ENCODE results near the gene ILKAP. TPM values are rescaled to one million over a fixed set of nuclear protein-coding genes. Genes with fewer than 3 reads are reported as not detected.

The ILKAP gene
- total RNA-seq, 1 experiment from 2014 or later, result 49.9 TPM

DNA sequence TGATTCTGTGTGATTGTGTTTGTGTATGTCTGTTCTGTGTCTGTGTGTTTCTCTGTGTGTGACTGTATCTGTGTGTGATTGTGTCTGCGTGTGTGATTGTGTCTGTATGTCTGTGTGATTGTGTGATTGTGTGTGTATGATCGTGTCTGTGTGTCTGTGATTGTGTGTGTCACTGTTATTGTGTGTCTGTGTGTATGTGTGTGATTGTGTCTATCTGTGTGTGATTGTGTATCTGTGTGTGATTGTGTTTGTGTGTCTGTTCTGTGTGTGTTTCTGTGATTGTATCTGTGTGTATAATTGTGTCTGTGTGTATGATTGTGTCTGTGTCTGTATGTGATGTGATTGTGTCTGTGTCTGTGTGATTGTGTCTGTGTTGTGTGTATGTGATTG lies 76.7 kb downstream of the ILKAP start:
- Histone ChIP-seq H3K27ac (ENCODE audit: low read length) (no peak overlapping the region), H3K4me1 (ENCODE audit: control insufficient read depth, insufficient read depth, low read length) (no peaks in the 10 kb centered on the region), H3K36me3 (ENCODE audit: control insufficient read depth, insufficient read depth, low read length) (no peaks in the 10 kb centered on the region), H3K27me3 (ENCODE audit: control insufficient read depth, insufficient read depth, low read length) (no peaks in the 10 kb centered on the region), H3K4me3 (ENCODE audit: low read depth in 2 of 2, low read length in 2 of 2) (peak overlapping the region in 1 of 2 experiments; percentile 14; a peak in 1 of 4 replicates), H3K9me3 (ENCODE audit: control insufficient read depth, insufficient read depth, low read depth, low read length) (no peaks in the 10 kb centered on the region)
- CTCF ChIA-PET, result interaction anchor here (0.5 to 0.9 kb wide), 4 partner anchors 19 to 113 kb away, joined by 3 to 4 read pairs (median 4); no protein-coding TSS in a partner anchor
- POLR2A ChIA-PET, result no interaction called here
- in situ Hi-C loops (cut with HindIII; ENCODE audit: low pct_unique_long_range_greater_than_20kb, low sequenced_read_pairs), result no loop called here
- DNase-seq (ENCODE audit: low read depth, low spot score) (no peak), ATAC-seq (no peak)
- BruUV-seq (replicated peaks), result no TSS peak
- intact Hi-C loops (cut with micrococcal nuclease; ENCODE audit: unreplicated experiment), result no loop called here
- no peak for TF ChIP-seq TCF7L2 (IDR thresholded peaks at IDR 0.05; ENCODE audit: low read depth, low read length)
- TF ChIP-seq SIN3A (IDR thresholded peaks at IDR 0.05; ENCODE audit: borderline replicate concordance, insufficient read depth, low read depth, low read length), result no peak
- TF ChIP-seq REST (IDR thresholded peaks at IDR 0.05; ENCODE audit: insufficient read depth in 1 of 2, low read depth in 2 of 2, low read length in 1 of 2), result no peak
- no peak for TF ChIP-seq POLR2AphosphoS5 (IDR thresholded peaks at IDR 0.05; ENCODE audit: low read depth, low read length)

DNA sequence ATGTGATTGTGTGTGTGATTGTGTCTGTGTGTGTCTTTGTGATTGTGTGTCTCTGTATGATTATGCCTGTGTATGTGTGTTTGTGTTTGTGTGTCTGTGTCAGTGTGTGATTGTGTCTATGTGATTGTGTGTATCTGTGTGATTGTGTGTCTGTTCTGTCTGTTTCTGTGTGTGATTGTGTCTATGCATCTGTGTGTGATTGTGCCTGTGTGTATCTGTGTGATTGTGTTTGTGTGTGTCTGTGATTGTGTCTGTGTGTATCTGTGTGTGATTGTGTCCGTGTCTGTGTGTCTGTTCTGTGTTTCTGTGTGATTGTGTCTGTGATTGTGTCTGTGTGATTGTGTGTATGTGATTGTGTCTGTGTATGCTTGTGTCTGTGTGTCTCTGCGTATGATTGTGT lies 77.2 kb downstream of the ILKAP start:
- TF ChIP-seq CTCF (IDR thresholded peaks at IDR 0.05) (no peak), REST (IDR thresholded peaks at IDR 0.05; ENCODE audit: insufficient read depth in 1 of 2, low read depth in 2 of 2, low read length in 1 of 2) (no peak), TCF7L2 (IDR thresholded peaks at IDR 0.05; ENCODE audit: low read depth, low read length) (no peak), SIN3A (IDR thresholded peaks at IDR 0.05; ENCODE audit: borderline replicate concordance, insufficient read depth, low read depth, low read length) (no peak), POLR2AphosphoS5 (IDR thresholded peaks at IDR 0.05; ENCODE audit: low read depth, low read length) (no peak)
- ATAC-seq (no peak), DNase-seq (ENCODE audit: low read depth, low spot score) (no peak)
- Histone ChIP-seq H3K36me3 (ENCODE audit: control insufficient read depth, insufficient read depth, low read length) (no peaks in the 10 kb centered on the region), H3K27me3 (ENCODE audit: control insufficient read depth, insufficient read depth, low read length) (no peaks in the 10 kb centered on the region), H3K4me3 (ENCODE audit: low read depth in 2 of 2, low read length in 2 of 2) (no peak overlapping the region), H3K27ac (ENCODE audit: low read length) (no peak overlapping the region), H3K9me3 (ENCODE audit: control insufficient read depth, insufficient read depth, low read depth, low read length) (no peaks in the 10 kb centered on the region), H3K4me1 (ENCODE audit: control insufficient read depth, insufficient read depth, low read length) (no peaks in the 10 kb centered on the region)
- in situ Hi-C loops (cut with HindIII; ENCODE audit: low pct_unique_long_range_greater_than_20kb, low sequenced_read_pairs) (no loop called here), intact Hi-C loops (cut with micrococcal nuclease; ENCODE audit: unreplicated experiment) (no loop called here)
- no TSS peak for BruUV-seq (replicated peaks)
- POLR2A ChIA-PET, result no interaction called here
- CTCF ChIA-PET, result no interaction called here

All from Panc1 (cell line).